Fibroblast of the aortic adventitia (primary cell): ENCODE data around the gene PCDHB3. TPM values are rescaled to one million over a fixed set of nuclear protein-coding genes. Genes with fewer than 3 reads are reported as not detected.
"Not testable (repeated sequence)": the region's sequence is repeated elsewhere in the genome, so short reads cannot be mapped to it uniquely, and the experiment has no call there.

Experiments
- DNase-seq: peaks from one replicate; pipeline ENCODE4 v3.0.0-alpha.2; 2010; ENCODE audit warnings: low read depth
- H3K4me3 ChIP-seq: 2 replicates; pipeline ENCODE4 v1.5.1; 2011; ENCODE audit warnings: low read depth, mild to moderate bottlenecking, control low read depth, low read length, moderate library complexity
- CTCF ChIP-seq: IDR thresholded peaks from 2 replicates; pipeline ENCODE4 v1.5.1; 2011; ENCODE audit warnings: mild to moderate bottlenecking, low read length, control low read depth, inconsistent platforms; ENCODE audit not compliant: insufficient read depth
- total RNA-seq: library from RNA; depleted of rRNA; stranded (reverse); fragments of >200 nt; gene quantifications from 2 replicates; pipeline ENCODE4 v1.2.3, GENCODE V29; 2012; ENCODE audit warnings: low replicate concordance

Gene PCDHB3
- total RNA-seq, 1 donor = 0.27 TPM

- H3K4me3 ChIP-seq = peak within 1 kb of the TSS; percentile 10
- no peak for TF ChIP-seq CTCF
- peak; percentile 16 for DNase-seq
Measured at GRCh38 chr5:141094481-141095262, 5.6 kb upstream of the PCDHB3 start, which contains the start of gene PCDHB2. Gene PCDHB2 (plus strand): TSS chr5:141094615. CDS start chr5:141094791, 176 bp downstream.

DNA sequence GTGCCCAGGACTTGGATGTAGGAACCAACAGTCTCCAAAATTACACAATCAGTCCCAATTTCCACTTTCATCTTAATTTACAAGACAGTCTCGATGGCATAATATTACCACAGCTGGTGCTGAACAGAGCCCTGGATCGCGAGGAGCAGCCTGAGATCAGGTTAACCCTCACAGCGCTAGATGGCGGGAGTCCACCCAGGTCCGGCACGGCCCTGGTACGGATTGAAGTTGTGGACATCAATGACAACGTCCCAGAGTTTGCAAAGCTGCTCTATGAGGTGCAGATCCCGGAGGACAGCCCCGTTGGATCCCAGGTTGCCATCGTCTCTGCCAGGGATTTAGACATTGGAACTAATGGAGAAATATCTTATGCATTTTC is 5.0 kb upstream of the PCDHB3 start:
- TF ChIP-seq CTCF = no peak
- H3K4me3 ChIP-seq = no peak overlapping the region
- no peak for DNase-seq

GRCh38 chr5:141096181-141096580 is 4.1 kb upstream of the PCDHB3 start:
- H3K4me3 ChIP-seq = not testable (repeated sequence)

GRCh38 chr5:141096586-141096985 is 3.7 kb upstream of the PCDHB3 start:
- H3K4me3 ChIP-seq, DNase-seq: not testable (repeated sequence)

More at GRCh38 chr5:141096181-141096580, 4.1 kb upstream of the PCDHB3 start:
- DNase-seq = not testable (repeated sequence)

DNA sequence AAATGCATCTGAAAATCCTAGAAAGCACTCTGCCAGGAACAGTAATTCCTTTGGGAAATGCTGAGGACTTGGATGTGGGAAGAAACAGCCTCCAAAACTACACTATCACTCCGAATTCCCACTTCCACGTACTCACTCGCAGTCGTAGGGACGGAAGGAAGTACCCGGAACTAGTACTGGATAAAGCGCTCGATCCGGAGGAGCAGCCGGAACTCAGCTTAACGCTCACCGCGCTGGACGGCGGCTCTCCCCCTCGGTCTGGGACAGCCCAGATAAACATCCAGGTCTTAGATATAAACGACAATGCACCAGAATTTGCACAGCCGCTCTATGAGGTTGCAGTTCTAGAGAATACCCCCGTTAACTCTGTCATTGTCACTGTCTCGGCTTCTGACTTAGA is 786 bp downstream of the PCDHB3 start:
- DNase-seq = no peak
- H3K4me3 ChIP-seq = no peak overlapping the region
- no peak for TF ChIP-seq CTCF

- not testable (repeated sequence) for DNase-seq, H3K4me3 ChIP-seq
Measured at GRCh38 chr5:141102070-141102469, 1.8 kb downstream of the PCDHB3 start.

GRCh38 chr5:141102471-141102870 is 2.2 kb downstream of the PCDHB3 start:
- H3K4me3 ChIP-seq, DNase-seq: not testable (repeated sequence)

- TF ChIP-seq CTCF = no peak
- H3K4me3 ChIP-seq = no peak overlapping the region
- no peak for DNase-seq
Measured at GRCh38 chr5:141105350-141105749, 5.1 kb downstream of the PCDHB3 start.

GRCh38 chr5:141119250-141119649 is 19.0 kb downstream of the PCDHB3 start:
- TF ChIP-seq CTCF = no peak
- no peak for DNase-seq
- H3K4me3 ChIP-seq = no peak overlapping the region
